Astrocyte of the spinal cord (primary cell): Measurements from ENCODE around the gene LINGO3.

Source experiments
- DNase-seq: peaks from one replicate; pipeline ENCODE4 v3.0.0; 2011; ENCODE audit warnings: low read depth, low spot score
- H3K4me3 ChIP-seq: 2 replicates; pipeline ENCODE4 v1.5.1; 2011; ENCODE audit warnings: low read depth, mild to moderate bottlenecking, low read length, moderate library complexity
- in situ Hi-C: cut with HindIII; loops from 2 replicates; pipeline ENCODE4 v1.10.0; 2017; ENCODE audit warnings: low sequenced_read_pairs
- TF ChIP-seq, protein P1 (sequence below): IDR thresholded peaks from 2 replicates; pipeline ENCODE4 v1.5.1; 2012; ENCODE audit warnings: low read depth, mild to moderate bottlenecking, low read length, inconsistent platforms

LINGO3 gene

GRCh38 chr19:2330255-2330631 lies 22.3 kb upstream of the LINGO3 start:
- no peak for DNase-seq
- H3K4me3 ChIP-seq, result no peak overlapping the region
- TF ChIP-seq, protein P1, sequence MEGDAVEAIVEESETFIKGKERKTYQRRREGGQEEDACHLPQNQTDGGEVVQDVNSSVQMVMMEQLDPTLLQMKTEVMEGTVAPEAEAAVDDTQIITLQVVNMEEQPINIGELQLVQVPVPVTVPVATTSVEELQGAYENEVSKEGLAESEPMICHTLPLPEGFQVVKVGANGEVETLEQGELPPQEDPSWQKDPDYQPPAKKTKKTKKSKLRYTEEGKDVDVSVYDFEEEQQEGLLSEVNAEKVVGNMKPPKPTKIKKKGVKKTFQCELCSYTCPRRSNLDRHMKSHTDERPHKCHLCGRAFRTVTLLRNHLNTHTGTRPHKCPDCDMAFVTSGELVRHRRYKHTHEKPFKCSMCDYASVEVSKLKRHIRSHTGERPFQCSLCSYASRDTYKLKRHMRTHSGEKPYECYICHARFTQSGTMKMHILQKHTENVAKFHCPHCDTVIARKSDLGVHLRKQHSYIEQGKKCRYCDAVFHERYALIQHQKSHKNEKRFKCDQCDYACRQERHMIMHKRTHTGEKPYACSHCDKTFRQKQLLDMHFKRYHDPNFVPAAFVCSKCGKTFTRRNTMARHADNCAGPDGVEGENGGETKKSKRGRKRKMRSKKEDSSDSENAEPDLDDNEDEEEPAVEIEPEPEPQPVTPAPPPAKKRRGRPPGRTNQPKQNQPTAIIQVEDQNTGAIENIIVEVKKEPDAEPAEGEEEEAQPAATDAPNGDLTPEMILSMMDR, result no peak
- in situ Hi-C loops, result no loop called here

DNA sequence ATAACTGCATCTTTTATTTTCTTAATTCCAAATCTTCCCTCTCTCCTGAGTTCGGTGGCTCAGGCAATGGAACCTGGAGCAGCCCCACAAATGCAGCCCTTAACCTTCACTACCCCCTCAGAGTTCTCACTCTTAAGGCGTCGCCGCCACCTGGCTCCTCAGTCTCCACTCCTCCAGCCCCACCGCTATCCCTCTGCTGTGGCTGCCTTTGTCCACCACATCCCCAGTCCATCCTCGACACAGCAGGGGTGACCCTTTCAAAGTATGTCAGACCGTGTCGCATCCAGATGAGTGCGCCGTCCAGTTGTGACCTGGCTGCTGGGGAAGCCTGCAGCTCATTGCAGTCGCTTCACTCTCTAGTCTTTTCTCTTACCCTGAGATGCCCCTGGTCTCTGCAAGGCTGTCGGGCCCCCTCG lies 21.6 kb upstream of the LINGO3 start:
- in situ Hi-C loops, result no loop called here

GRCh38 chr19:2329149-2329478 lies 21.2 kb upstream of the LINGO3 start:
- H3K4me3 ChIP-seq, result peak overlapping the region; percentile 97
- TF ChIP-seq, protein P1, result no peak
- in situ Hi-C loops, result no loop called here
- no peak for DNase-seq

More for the DNA sequence above, 21.6 kb upstream of the LINGO3 start:
- H3K4me3 ChIP-seq, result peak overlapping the region; percentile 97
- TF ChIP-seq, protein P1, result no peak
- DNase-seq, result no peak

DNA sequence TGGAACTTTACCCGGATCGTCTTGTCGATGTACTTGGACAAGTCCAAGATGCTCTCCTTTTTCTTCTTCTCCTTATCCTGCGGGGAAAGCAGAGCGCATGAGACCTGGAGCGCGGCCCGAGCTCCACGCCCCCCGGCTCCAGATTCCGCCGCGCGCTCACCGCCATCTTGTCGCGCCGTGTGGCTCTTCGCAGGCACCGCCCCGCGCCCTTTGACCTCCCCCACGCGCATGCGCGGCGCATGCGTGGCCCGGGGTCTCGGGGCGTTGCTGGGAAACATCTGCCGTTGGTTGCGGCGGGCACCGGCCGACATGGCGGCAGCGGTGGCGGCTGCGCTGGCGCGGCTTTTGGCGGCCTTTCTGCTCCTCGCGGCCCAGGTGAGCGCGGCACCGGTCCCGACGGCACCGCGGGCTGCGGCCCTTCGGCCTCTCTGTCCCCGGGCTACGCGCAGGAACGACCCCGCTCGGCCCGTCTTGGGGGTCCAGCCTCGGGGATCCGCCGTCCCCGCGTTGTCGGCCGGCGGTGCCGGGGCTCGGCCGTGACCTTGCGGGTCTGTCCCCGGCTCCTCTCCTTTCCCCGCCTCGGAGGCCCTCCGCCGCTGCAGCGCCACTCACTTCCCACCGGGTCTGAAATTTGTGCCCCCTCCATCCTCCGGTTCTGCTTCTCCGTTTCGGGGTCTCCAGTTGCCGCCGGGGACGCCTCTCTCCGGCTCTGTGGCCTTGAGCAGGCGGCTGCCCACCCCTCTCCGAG lies 20.6 kb upstream of the LINGO3 start, which contains the start of the genes LSM7 and SPPL2B:
LSM7 (minus strand) TSS at position 186 of the 748 bp plus-strand sequence; CDS start at position 166, 20 bp downstream.
SPPL2B (plus strand) TSS at position 284 of the 748 bp plus-strand sequence; CDS start at position 310, 26 bp downstream.
- peak; percentile 88 for DNase-seq
- in situ Hi-C loops, result no loop called here
- peak within 1 kb of the TSS; percentile 97 for H3K4me3 ChIP-seq
- TF ChIP-seq, protein P1, result no peak

- peak overlapping the region; percentile 97 for H3K4me3 ChIP-seq
- TF ChIP-seq, protein P1, result no peak
- in situ Hi-C loops, result no loop called here
- DNase-seq, result peak; percentile 90
These were observed 19.9 kb upstream of the LINGO3 start for GRCh38 chr19:2327773-2328400.

DNA sequence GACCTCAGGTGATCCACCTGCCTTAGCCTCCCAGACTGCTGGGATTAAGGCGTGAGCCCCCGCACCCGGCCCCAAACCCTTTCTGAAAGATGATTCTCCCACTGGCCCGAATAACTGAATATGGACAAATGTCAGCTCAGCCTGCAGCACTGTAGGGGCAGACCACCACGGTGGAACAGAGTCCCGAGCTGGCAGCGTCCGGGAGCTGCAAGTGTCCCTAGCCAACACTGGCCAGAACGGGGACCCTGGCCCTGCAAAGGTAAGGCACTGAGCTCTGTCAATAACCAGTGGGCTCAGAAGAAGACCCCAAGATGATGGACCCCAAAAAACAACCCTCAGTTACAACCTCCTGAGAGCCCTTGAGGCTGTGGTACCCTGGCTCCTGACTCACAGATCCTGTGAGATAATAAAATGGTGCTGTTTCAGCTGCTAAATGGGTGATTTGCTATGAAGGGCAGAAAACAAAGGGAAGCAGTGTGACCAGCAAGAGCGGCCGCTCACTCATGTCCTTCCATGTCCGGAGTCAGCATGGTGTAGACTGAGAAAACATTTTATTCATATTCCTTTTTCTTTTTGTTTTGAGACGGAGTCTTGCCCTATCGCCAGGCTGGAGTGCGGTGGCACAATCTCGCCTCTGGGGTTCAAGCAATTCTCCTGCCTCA lies 18.9 kb upstream of the LINGO3 start:
- TF ChIP-seq, protein P1, result no peak
- H3K4me3 ChIP-seq, result peak overlapping the region; percentile 97

More for the DNA sequence above, 18.9 kb upstream of the LINGO3 start:
- in situ Hi-C loops, result no loop called here
- no peak for DNase-seq
